Measurements from ENCODE around the gene FAM3D. TPM values are rescaled to one million over a fixed set of nuclear protein-coding genes. Genes with fewer than 3 reads are reported as not detected.
"Not testable (repeated sequence)": the region's sequence is repeated elsewhere in the genome, so short reads cannot be mapped to it uniquely, and the experiment has no call there.

Gene FAM3D
- total RNA-seq, 4 donors from 2014 or later, result 47.0 to 200 (median 135) TPM

GRCh38 chr3:58706395-58707167 lies 40.0 kb upstream of the FAM3D start:
- H3K4me1 ChIP-seq, result no peaks in the 10 kb centered on the region
- DNase-seq, result no peak
- TF ChIP-seq POLR2A (IDR thresholded peaks at IDR 0.05) (no peak), CTCF (IDR thresholded peaks at IDR 0.05) (no peak)
- no peaks in the 10 kb centered on the region for H3K36me3 ChIP-seq
- H3K9me3 ChIP-seq, result no peaks in the 10 kb centered on the region
- H3K4me3 ChIP-seq, result no peak overlapping the region
- no peak overlapping the region for H3K27ac ChIP-seq
- no peaks in the 10 kb centered on the region for H3K27me3 ChIP-seq

GRCh38 chr3:58704745-58705144 lies 38.2 kb upstream of the FAM3D start:
- Histone ChIP-seq H3K4me1 (no peaks in the 10 kb centered on the region), H3K36me3 (no peaks in the 10 kb centered on the region), H3K9me3 (no peaks in the 10 kb centered on the region), H3K27ac (no peak overlapping the region), H3K27me3 (no peaks in the 10 kb centered on the region), H3K4me3 (no peak overlapping the region)
- DNase-seq, result no peak
- TF ChIP-seq CTCF (IDR thresholded peaks at IDR 0.05) (no peak), POLR2A (IDR thresholded peaks at IDR 0.05) (no peak)

GRCh38 chr3:58704304-58704703 lies 37.7 kb upstream of the FAM3D start:
- not testable (repeated sequence) for H3K27ac ChIP-seq

GRCh38 chr3:58698246-58698645 lies 31.7 kb upstream of the FAM3D start:
- DNase-seq, result no peak
- Histone ChIP-seq H3K9me3 (no peaks in the 10 kb centered on the region), H3K36me3 (no peaks in the 10 kb centered on the region), H3K4me3 (no peak overlapping the region), H3K27me3 (no peaks in the 10 kb centered on the region), H3K27ac (no peak overlapping the region), H3K4me1 (peaks cover 0 to 33% (median 0%) of the 10 kb centered on the region in 4 donors)
- TF ChIP-seq POLR2A (IDR thresholded peaks at IDR 0.05), result no peak
- TF ChIP-seq CTCF (IDR thresholded peaks at IDR 0.05), result no peak

More at GRCh38 chr3:58704304-58704703, 37.7 kb upstream of the FAM3D start:
- H3K4me3 ChIP-seq, H3K27me3 ChIP-seq, H3K4me1 ChIP-seq, H3K9me3 ChIP-seq, DNase-seq, H3K36me3 ChIP-seq: not testable (repeated sequence)

- TF ChIP-seq POLR2A (IDR thresholded peaks at IDR 0.05) (no peak), CTCF (IDR thresholded peaks at IDR 0.05) (no peak)
- no peak for DNase-seq
- H3K36me3 ChIP-seq, result no peaks in the 10 kb centered on the region
- H3K27ac ChIP-seq, result peak overlapping the region in 2 of 4 donors; percentile 73 to 77
- H3K4me1 ChIP-seq, result peaks cover 0 to 33% (median 0%) of the 10 kb centered on the region in 4 donors
- no peaks in the 10 kb centered on the region for H3K9me3 ChIP-seq
- no peaks in the 10 kb centered on the region for H3K27me3 ChIP-seq
- no peak overlapping the region for H3K4me3 ChIP-seq
Observed at GRCh38 chr3:58697561-58697960, 31.0 kb upstream of the FAM3D start.

GRCh38 chr3:58696813-58697212 lies 30.2 kb upstream of the FAM3D start:
- DNase-seq, H3K36me3 ChIP-seq, H3K4me3 ChIP-seq, H3K9me3 ChIP-seq, H3K27me3 ChIP-seq: not testable (repeated sequence)
- Histone ChIP-seq H3K27ac (peak overlapping the region in 2 of 4 donors; percentile 73 to 77), H3K4me1 (peaks cover 0 to 33% (median 0%) of the 10 kb centered on the region in 4 donors)
